ENCODE results near the gene CACNA1D.

Gene CACNA1D

GRCh38 chr3:53750253-53751210 is 256.1 kb downstream of the CACNA1D start:
- DNase-seq (ENCODE audit: low read depth in 2 of 2) = no peak

- DNase-seq (ENCODE audit: low read depth in 2 of 2) = no peak
These were observed 259.2 kb downstream of the CACNA1D start for GRCh38 chr3:53753518-53754183.

- DNase-seq (ENCODE audit: low read depth in 2 of 2) = no peak
These were observed 259.9 kb downstream of the CACNA1D start for GRCh38 chr3:53754325-53754724.

DNA sequence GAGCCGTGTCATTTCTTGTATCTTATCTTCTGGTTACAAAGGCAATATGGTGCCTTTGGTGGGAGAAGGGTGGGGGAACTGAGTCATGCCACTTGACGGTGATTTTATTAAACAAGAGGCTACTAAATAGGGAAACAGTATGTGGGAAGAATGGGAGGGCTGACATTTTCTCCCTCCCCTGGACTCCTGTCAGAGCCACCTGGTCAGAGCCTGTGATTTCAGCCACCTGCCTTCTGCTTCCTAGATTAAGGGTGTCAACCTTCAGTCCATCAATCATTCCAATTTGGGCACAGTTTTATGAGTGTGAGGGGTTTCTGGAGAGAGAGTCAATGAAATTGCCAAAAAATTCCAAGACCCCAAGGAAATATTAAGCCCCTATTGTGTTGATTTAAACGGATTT is 264.4 kb downstream of the CACNA1D start:
- no peak for DNase-seq (ENCODE audit: low read depth in 2 of 2)

DNA sequence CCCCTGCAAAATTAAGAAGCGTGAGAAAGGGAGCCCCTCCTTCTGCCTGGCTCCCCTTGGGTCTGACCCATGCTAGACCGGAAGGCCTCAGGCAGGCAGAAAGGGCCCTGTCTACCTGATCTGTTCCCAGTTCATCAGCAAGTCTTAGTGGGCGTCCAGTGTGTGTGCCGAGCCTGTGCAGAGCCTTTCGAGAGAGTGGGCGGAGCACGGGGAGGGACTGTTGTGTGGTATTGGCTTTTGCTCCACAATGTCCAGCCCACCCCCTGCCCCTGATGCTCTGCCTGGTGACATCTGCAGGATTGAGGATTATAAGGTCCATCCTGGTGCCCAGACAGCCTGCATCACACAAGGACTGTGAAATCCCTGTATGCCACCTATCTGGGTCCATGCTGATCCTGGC is 268.9 kb downstream of the CACNA1D start:
- no peak for DNase-seq (ENCODE audit: low read depth in 2 of 2)

DNA sequence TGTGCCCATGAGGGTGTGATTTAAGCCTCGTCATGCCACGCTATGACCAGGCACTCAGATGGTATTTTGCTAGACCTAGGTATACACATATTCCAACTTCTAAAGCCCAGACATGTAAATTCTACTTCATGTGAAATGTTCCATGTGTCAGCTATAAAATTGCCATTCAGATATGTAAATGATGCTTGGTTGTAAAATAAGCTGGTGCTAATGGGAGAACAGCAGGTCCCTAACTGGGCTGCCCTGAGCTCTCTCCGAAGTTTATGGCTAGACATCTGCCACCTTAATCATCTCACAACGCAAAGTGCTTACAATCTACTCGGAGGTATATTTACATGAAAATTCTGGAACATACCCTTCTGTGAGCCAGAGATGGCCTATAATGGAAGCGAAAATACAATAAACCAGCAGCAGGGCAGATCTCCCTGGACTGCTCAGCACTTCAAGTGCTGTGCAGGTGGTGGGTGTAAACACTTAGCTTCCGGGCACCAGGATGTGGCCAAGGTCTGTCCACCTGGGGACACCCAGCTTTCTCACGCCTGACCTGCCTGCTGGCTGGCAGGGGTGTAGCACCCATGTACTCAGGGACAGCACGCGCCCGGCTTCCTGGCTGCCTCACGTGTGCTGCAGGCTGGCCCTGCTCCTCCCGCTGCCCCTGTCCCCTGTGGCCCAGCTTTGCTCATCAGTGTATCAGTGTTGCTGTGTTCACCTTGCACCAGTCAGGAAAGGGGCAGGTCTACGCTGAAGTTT is 269.8 kb downstream of the CACNA1D start:
- no peak for DNase-seq (ENCODE audit: low read depth in 2 of 2)

DNA sequence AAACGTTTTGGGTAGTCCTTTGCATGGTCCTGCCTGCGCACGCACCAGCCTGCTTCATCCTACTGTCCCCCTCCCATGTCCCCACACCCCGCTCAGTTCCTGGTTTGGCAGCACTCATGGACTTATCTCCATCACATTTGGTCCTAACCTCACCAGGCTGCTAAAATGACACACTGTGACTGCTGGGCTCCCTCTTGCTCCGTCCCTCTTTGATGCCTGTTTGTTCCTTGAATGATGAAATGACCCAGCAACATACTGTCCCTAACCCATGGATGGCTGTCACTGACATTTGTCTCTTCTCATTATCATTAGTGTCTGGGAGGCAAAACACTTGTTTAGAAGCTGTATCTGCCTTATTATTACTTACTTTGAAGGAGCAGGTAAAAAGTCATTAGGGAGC is 271.3 kb downstream of the CACNA1D start:
- DNase-seq (ENCODE audit: low read depth in 2 of 2) = no peak

DNA sequence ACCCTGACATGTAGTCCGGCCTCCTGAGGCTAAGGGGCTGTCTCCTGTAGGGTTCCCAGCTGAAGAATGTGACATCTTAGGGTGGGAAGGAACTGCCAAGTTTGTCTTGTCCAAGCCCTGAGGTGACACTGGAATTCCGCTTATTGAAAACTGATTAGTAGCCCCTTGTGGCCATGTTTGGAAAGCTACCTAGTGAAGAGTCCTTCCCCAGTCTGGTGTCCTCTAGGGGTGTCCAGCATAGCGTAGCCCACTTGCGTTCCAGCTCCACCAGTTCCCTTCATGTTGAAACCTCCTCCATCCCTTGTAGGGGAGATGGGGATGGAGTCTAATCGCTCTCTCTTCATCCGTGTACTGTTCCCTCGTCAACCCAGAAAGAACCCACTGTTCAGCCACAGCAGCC is 272.3 kb downstream of the CACNA1D start:
- DNase-seq (ENCODE audit: low read depth in 2 of 2) = no peak

GRCh38 chr3:53768478-53769459 is 274.4 kb downstream of the CACNA1D start:
- no peak for DNase-seq (ENCODE audit: low read depth in 2 of 2)

GRCh38 chr3:53772562-53772961 is 278.2 kb downstream of the CACNA1D start:
- DNase-seq (ENCODE audit: low read depth in 2 of 2) = no peak

GRCh38 chr3:53773021-53773436 is 278.6 kb downstream of the CACNA1D start:
- DNase-seq (ENCODE audit: low read depth in 2 of 2) = no peak

DNA sequence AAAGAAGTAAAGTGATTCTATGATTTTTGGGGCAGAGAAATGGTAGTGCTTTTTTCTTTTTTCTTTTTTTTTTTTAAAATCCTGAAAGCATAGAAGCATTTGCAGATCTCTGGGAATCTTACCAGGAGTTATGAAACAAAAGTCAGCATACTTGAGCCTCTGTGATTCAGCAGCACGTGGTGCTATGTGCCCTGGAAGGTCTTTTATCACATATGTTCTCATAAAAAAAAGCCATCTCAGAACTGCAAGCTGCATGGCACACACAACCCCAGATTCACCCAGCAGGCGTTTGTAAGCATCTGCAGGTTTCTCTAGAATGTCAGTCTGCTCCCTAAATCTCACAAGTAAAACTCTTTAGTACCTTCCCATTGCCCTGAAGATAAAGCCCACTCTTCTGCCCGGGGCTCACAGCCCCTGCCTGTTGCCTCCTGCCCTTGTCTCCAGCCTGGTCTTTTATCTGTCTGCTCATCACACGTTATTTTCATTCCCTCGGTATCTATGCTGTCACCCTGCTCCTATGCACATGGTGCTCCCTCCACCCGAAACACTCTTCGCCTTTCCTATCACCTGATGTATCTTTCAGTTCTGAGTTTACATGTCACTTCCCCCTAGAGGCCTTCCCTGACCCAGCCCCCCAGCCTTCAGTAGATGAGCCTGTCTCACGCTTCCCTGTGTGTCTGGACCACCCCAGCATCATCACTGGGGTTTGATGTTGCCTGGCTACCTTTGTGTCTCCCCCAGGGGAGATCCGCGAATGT is 279.4 kb downstream of the CACNA1D start:
- no peak for DNase-seq (ENCODE audit: low read depth in 2 of 2)

DNA sequence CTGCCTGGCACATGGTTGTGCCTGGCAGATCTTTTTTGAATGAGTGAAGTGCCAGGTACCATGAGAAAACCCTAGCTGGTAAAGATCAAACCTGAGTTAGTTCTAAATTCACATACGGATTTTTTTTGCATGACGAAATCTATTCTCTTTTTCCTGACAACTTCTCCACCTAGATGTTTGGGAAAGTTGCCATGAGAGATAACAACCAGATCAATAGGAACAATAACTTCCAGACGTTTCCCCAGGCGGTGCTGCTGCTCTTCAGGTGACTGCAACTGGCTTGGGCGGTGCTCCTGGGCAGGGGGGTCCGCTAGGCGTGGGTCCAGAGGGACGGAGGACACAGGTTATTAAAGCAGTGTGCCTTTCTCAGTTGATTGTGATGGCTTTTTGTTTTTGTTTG is 280.0 kb downstream of the CACNA1D start:
- DNase-seq (ENCODE audit: low read depth in 2 of 2) = no peak

DNA sequence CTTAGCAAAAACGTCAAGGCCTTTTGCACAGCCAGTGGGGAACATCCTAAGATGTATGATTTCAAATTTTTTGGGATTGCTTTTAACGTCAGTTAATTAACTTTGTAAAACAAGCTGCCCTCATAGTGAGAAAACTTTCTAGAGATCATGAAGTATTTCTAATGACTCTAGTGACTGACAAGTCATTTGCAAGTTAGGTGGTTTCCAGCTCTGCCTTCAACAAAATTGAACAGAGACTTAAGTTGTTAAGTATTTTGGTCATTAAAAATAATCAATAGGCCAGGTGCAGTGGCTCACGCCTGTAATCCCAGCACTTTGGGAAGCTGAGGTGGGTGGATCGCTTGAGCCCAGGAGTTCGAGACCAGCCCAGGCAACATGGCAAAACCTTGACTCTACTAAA is 280.6 kb downstream of the CACNA1D start:
- DNase-seq (ENCODE audit: low read depth in 2 of 2) = no peak

DNA sequence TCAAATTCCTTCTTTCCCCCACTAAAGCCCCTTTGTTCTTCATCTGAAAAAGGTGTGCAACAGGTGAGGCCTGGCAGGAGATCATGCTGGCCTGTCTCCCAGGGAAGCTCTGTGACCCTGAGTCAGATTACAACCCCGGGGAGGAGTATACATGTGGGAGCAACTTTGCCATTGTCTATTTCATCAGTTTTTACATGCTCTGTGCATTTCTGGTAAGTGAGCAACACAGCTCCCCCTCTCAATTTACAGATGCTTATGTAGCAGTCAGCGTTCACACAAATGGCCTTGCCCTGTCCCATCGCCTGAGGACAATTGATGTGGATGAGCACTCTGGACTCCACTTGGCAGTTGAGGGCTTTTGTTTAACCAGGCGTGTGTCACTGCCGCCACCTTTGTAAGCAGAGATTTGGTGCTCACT is 281.4 kb downstream of the CACNA1D start:
- no peak for DNase-seq (ENCODE audit: low read depth in 2 of 2)

GRCh38 chr3:53776494-53777101 is 282.2 kb downstream of the CACNA1D start:
- DNase-seq (ENCODE audit: low read depth in 2 of 2) = no peak

GRCh38 chr3:53777468-53777867 is 283.1 kb downstream of the CACNA1D start:
- no peak for DNase-seq (ENCODE audit: low read depth in 2 of 2)

DNA sequence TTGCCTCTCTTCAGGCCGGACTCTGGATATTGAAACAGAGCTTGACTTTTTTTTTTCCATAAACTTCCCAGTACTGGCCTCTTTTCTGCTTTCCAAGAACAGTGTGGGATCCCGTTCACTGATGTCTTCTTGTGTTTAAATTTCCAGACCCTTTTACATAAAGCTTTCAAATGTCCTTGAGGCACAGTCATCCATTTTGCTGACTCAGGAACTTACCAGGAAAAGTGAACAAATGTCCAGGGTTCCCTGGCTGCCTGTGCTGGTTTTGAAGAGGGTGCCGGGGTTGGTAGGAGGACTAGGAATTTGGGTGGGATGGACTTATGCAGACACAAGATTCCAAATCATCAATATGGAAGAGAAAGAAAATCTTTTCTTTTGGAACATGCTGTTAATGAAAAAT is 283.7 kb downstream of the CACNA1D start:
- no peak for DNase-seq (ENCODE audit: low read depth in 2 of 2)

- no peak for DNase-seq (ENCODE audit: low read depth in 2 of 2)
These were observed 285.8 kb downstream of the CACNA1D start for GRCh38 chr3:53780171-53780570.

DNA sequence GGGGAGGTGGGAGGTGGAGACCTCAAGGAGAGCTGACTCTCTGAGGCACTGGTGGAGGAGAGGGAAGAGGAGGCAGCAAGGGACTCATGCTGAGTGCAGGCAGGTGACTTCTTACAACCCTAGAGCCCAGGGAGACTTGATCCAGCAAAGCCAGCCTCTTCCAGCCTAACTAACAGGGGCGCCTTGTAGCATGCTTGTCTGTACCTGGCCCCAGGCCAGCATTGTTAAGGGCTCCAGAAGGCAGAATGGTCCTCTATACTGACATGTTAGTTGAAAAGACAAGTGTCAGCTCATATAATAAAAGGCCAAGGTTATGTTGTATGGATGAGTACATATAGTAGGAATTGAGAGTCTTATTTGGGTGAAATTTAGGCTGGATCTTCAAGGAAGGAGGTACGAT is 286.4 kb downstream of the CACNA1D start:
- DNase-seq (ENCODE audit: low read depth in 2 of 2) = no peak

All from stimulated activated CD4-positive, alpha-beta T cell treated with anti-CD3 and anti-CD28 coated beads, Interleukin-4, amount 100 ng/mL, for 48 hours (primary cell).